Measurements from ENCODE around the gene CARD9.
A peak's percentile ranks its signal among the peaks of the same experiment; 100 is the strongest.
"Not testable (repeated sequence)": the region's sequence is repeated elsewhere in the genome, so short reads cannot be mapped to it uniquely, and the experiment has no call there.

The CARD9 gene, protein sequence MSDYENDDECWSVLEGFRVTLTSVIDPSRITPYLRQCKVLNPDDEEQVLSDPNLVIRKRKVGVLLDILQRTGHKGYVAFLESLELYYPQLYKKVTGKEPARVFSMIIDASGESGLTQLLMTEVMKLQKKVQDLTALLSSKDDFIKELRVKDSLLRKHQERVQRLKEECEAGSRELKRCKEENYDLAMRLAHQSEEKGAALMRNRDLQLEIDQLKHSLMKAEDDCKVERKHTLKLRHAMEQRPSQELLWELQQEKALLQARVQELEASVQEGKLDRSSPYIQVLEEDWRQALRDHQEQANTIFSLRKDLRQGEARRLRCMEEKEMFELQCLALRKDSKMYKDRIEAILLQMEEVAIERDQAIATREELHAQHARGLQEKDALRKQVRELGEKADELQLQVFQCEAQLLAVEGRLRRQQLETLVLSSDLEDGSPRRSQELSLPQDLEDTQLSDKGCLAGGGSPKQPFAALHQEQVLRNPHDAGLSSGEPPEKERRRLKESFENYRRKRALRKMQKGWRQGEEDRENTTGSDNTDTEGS

DNA sequence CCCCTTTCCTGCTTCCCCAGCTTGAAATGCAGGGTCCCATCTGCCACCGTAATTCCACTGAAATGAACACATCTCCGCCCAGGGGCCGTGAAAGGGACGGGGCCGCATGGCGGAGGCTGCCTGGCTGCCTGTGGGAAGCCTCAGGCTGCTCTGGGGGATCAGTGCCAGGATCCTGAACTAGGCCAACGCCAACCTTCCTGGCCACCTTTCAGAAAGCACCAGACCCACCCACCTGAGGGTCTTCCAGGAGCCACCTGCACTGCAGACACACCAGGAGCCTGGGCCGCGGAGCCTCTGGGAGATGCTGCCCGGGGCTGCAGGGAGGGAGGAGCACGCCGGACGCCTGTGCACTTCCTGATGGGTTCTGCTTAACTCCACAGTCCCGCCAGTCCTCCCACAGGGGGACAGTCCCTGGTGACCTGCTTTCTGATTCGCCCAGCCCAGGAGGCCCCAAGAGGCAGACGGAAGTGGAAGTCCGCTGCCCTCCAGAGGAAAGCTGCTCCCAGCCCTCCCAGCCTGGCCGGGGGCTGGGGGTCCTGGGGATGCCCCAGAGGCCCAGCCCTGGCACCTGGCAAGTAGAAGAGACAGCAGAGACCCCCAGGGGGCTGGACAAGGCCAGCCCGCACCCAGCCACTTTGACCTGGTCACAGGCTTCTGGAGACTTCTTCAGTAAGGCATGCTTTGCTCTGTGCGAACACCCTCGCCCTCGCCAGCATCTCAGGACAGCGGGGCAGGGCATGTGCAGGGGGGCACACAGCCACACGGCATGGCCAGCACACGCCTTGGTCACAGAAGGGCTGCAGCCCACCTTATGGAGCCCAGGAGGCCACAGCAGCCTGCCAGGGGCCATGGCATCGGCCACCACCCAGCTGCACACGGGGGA, at the start of gene CARD9:
TSS of gene CARD9 (minus strand) at position 370 of the 883 bp plus-strand sequence. CDS start 1,591 bp downstream, outside the sequence.
- peak in 1 of 2 donors; percentile 50 for DNase-seq

DNA sequence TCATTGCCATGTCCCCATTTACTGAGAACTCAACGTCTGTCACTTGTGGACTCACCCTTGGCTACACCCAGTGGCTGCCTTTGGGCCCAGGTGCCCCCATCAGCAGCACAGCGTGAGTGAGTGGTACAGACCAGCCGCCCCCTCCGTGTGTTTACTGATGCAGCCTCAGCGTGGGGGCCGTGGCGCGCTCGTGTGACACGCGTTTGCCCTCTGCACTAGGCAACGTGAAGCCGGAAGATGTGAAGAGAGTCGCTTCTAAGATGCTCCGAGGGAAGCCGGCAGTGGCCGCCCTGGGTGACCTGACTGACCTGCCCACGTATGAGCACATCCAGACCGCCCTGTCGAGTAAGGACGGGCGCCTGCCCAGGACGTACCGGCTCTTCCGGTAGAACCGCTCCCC, 49.4 kb upstream of the CARD9 start:
- no peak for DNase-seq

DNA sequence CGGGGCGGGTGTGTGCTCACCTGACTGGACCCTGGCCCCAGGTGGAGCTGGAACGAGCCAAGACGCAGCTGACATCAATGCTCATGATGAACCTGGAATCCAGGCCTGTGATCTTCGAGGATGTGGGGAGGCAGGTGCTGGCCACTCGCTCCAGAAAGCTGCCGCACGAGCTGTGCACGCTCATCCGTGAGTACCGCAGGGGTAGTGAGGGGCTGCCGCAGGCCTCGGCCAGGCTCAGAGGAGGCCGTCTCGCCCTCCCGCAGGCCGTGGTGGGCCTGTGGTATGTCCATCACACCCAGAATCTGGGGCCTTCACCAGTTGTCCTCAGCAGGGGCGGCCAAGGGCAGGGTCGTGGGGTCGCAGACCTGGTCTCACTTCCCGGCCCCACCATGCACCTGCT, 48.3 kb upstream of the CARD9 start:
- DNase-seq, result no peak

DNA sequence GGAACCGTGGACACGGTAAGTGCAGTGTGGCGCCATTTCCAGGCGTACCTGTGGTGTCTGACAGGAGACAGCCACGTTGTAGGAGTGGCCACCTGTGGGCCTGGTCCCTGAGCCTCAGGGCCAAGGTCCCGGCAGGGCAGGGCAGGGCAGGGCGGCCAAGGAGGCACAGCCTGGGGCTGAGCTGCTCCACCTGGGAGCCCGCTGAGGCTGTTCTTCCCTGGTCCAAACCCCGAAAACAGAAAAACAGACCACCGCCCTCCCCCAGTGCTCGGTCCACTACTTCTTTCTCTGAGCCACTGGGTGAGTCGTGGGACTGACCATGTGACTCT, 45.6 kb upstream of the CARD9 start:
- DNase-seq, result no peak

DNA sequence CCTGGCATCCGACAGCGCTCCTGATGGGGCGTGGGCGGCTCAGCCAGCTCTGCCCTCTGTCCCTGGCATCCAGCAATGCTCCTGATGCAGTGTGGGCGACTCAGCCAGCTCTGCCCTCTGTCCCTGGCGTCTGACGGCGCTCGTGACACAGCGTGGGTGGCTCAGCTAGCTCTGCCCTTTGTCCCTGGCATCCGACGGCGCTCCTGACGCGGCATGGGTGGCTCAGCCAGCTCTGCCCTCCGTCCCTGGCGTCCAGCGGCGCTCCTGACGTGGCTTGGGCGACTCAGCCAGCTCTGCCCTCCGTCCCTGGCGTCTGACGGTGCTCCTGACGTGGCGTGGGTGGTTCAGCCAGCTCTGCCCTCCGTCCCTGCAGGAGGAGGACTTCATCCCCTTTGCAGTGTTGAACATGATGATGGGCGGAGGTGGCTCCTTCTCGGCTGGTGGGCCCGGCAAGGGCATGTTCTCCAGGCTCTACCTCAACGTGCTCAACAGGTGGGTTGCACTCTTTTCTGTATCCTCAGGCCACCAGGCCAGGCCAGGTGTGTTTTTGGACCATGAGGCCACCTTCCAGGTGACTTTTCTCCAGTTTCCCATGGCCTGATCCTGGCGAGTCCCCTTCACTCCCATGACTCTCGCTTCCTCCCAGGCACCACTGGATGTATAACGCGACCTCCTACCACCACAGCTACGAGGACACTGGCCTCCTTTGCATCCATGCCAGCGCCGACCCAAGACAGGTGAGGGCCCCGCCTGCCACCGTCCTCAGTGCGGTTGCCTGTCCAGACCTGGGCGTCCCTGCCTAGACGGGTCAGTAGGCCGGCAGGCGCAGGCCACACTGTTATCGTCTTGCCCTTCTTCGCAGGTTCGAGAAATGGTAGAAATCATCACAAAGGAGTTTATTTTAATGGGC, 45.0 kb upstream of the CARD9 start:
- DNase-seq, result no peak

DNA sequence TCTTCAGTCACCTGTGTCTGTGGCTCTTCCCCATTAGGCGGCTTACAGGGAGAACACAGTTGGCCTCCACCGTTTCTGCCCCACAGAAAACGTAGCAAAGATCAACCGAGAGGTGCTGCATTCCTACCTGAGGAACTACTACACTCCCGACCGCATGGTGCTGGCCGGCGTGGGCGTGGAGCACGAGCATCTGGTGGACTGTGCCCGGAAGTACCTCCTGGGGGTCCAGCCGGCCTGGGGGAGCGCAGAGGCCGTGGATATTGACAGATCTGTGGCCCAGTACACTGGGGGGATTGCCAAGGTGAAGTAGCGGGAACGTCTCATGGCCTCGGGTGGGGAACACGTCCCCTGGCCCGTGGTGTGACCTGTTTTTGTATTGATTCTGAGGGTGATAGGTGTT, 43.4 kb upstream of the CARD9 start:
- no peak for DNase-seq

DNA sequence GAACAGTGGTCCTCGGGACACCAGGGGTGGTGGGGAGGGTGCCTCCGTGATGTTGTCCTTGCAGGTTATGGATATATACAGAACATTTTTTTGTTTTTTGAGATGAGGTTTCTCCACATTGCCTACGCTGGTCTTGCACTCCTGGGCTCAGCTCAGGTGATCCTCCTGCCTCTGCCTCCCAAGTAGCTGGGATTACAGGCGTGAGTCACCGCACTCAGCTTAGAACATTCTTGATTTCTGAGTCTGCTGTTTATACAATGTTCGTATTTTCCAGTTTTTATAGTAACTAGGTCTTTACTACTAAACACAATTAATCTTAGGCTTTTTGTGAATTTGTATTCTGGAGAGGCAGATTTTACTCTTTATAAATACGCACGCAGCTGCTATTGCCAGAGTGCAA, 43.0 kb upstream of the CARD9 start:
- DNase-seq, result no peak

DNA sequence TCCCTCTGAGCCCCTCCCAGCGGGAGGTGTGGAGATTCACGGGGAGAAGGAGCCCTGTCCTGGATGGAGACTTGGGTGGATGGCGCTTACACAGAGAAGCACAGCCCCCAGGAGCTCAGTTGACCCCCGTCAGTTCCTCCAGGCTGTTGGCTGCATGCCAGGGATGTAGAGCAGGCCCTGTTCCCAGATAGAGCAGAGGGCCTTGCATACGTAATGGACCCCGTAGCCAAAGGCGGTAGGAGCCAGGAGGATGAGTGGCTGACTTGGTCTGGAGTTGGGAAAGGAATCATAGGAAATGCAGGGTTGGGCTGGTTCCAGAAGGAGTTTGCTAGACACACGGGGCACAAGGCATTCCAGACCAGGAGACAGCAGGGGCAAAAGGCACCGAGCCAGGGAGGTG, 39.5 kb upstream of the CARD9 start:
- DNase-seq, result no peak

DNA sequence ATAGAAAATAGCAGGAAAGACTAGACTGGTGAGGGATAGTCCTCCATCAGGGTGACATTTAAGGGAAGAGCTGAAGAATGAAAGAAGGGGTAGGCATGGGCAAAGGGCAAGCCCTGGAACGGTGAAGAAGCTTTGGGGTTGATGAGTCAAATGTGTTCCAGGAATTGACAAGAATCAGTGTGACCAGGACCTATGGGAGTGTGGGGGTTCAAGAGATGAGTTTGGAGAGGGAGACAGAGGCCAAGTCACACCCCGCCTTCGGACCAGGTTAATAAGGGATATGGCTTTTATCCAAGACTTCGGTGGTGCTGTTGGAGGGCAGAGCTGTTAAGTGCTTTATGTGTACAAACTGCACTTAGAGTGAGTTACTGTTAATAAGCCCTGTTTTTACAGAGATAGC, 37.9 kb upstream of the CARD9 start:
- DNase-seq, result no peak

DNA sequence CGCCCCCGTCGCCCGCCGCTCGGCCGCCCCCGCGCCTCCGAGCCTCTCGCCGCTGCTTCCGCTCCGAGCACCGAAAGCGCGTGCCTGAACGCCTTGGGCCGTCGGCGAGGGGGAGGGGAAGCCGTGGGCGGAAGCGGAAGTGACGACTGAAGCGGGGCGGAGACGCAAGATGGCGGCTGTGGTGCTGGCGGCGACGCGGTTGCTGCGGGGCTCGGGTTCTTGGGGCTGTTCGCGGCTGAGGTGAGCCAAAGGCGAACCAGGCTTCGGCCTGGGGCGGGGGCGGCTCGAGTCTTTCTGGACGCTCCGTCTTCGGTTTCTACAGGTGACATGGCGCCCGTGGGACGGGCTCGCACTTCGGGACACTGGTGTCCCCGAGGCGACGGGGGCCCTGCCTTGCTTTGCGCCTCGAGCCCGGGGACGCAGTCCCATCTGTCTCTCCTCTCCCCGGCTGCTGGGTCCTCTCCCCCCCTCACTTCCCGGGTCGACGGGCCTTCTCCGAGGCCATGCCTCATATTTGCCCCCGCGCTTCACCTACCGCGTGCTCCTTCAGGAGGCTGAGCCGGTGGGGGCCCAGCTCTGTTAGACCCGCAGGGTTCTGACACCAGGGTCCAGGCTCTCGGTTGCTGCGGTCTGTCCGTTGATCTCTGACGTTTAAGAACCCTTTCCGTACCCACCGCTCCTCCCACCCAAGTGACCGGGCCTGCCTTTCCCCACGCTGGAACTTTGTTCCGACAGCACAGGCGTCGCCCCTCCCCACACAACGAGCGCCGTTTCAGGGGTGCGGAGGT, 37.2 kb upstream of the CARD9 start, which contains the start of the genes ENTR1 and PMPCA:
TSS of gene ENTR1 (minus strand) at position 115 of the 788 bp plus-strand sequence. CDS start 217 bp downstream, outside the sequence.
TSS of gene PMPCA (plus strand) at position 159 of the 788 bp plus-strand sequence. CDS start at position 170, 11 bp downstream.
- peak; percentile 92 to 94 for DNase-seq

DNA sequence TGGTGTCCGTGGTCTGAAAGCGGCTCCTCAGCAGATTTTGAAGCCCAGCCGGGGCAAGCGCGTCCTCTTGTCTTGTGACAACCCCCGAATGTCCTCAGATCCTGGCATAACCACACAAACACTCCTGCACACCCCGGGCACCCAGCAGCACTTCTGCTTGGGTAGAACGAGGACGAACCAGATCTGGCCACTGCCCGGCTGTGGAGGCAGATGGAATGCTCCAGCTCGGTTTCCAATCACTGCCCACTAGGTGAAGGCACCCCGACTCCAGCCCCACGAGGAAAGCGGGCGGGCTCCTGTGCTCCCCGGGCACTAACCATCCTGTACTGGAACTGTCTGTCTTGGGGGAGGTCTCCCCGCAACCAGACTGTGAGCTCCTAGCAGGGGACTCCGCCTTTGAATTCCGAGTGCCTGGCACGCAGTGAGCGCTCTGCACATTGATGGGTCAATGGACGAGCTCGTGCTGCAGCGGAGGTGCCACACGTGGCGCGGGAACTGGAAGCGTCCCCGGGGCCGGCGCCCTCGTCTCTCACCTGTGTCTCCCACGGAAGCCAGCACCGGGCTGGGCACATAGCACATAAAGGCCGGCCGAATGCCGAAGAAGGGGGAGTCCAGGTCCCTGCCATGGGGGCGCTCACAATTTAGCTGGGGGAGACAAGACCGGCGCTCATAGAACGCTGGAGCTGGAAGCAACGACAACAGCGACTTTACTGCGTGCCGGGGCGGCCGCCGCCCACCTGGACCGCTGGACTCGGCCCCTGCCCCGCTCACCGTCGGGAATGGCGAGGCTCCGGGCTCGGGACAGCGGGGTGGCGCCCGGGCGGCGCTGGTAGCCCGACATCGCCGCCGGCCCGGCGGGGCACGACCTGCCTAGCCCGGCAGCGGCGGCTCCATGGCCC, 36.3 kb upstream of the CARD9 start:
- peak; percentile 19 to 22 for DNase-seq

DNA sequence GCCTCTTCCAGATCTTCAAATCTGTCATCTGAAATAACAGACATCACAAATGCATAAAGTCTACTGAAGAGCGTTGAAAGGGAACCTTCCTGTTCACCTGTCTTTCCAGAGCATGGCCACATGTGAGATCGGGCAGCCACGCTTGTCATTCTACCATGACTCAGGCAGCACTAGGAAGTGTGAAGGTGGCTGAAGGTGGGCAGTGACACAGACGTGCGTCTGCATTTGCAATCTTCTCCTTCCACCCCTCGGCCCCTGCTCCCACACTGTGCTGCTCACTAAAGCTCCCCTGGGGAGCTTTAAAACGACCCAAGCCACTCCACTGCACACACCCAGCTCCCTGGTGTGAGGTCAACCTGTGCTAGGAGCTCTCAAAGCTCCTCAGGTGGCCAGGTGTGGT, 34.4 kb upstream of the CARD9 start:
- no peak for DNase-seq

DNA sequence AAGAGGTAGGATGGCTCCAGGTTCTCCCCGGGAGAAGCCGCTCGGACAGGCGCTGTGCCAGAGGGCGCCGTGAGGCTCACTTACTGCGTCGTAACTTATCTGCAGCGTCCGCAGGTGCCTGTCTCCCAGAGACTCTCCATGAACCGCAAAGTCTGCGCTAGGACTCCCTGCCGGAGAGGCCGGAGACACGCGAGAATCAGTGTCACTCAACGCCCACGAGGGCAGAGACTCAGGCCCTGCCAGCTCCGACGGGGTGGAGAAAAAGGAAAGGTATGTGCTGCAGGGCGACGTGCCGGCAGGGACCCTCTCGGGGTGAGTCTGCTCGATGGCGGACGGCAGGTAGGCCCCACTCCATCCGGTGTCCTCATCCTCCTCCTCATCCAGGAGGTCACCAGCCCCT, 33.6 kb upstream of the CARD9 start:
- DNase-seq, result not testable (repeated sequence)

DNA sequence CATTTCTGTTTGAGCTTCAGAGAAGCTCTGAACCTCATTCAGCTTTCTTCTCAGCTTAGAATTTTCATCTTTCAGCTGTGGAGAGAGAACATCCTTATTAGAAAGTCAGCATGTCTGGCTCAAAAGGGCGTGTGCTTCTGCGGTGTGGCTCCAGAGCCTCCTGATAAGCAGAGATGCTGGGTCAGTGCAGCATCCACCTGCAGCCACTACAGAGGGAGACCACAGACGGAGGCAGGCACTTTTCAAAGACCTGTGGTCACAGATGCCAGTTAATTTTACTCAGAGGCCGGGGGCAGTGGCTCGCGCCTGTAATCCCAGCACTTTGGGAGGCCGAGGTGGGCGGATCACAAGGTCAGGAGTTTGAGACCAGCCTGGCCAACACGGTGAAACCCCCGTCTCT, 32.4 kb upstream of the CARD9 start:
- not testable (repeated sequence) for DNase-seq

DNA sequence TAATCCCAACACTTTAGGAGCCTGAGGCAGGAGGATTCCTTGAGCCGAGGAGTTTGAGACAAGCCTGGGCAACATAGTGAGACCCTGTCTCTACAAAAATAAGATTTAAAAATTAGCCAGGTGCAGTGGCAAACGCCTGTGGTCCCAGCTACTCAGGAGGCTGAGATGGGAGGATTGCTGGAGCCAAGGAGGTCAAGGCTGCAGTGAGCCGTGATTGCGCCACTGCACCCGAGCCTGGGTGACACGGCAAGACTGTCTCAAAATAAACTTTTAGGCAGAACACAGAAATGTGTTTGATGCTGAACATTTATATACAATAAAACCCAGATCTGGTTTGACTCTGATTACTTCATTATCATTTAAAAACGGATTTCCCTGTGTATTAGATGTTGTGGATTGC, 32.0 kb upstream of the CARD9 start:
- no peak for DNase-seq

DNA sequence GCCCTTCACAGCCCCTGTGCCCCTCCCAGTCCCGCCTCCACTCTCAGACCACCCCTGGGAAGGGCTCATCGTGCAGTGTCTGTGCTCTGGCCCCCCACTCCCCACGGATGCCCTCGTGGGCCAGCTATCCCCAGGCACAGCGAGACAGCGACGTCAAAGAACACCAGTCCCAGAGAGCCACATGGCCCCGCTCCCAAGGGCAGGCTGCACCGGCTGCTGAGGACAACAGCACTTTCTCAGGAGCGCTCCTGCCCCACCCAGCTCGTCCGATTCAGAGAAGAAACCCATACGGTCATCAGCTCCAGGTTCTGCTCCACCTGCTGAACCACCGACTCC, 31.3 kb upstream of the CARD9 start:
- no peak for DNase-seq

DNA sequence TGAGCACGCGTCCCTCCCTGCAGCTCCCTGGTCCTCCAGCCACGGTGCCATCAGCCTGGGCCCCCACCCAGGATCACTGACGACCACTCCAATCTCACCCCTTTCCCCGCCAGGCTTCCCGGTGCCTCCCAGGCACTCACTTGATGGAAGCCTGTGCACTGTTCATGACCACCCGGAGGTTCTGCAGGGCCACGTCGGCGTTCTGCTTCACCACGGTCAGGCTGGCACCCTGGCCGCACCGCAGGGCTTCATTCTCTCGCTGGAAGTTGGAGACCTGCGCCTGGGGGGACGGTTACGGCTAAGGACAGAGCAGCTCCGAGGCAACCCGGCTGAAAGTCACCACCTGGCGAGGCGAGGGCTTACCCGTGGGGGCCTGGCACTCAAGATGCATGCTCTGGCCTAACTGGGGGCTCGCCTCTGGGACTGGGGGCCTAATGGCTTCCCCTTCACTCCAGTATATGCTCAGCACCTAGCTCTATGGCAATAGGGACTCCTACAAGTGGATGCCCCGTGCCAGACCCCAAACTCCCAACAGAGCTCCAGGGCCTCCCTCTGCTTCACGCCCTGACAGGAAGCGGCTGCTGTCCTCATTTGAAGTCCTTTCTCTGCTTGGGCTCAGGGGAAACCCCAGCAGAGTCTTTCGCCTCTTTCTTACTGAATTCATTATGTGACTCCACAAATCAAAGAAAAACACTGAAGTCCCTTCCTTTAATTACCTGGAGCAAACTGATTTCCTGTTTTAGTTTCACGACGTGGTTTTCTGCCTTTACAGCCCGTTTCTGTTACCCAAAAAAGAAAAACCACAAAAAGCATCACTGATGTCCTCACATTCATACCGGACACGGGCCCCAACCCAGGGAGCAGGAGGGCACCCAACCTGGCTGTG, 30.7 kb upstream of the CARD9 start:
- peak; percentile 26 to 63 for DNase-seq

DNA sequence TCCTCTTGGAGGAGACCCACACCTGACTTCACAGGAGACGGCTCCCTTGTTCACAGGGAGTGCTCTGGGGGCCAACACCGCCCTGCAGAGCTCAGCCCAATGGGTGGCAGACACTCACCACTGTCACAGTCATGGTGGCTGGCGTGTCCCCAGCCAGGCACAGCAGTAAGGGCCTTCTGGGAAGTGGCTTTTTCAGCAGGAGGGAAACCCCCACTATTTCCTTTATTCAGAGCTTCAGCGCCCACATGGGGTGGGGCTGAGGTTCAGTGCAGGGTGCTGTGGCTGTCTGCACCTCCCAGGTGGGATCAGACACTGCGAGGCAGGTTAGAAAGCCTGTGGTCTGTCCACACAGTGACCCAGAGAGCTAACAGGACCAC, 30.1 kb upstream of the CARD9 start:
- peak; percentile 74 to 86 for DNase-seq

DNA sequence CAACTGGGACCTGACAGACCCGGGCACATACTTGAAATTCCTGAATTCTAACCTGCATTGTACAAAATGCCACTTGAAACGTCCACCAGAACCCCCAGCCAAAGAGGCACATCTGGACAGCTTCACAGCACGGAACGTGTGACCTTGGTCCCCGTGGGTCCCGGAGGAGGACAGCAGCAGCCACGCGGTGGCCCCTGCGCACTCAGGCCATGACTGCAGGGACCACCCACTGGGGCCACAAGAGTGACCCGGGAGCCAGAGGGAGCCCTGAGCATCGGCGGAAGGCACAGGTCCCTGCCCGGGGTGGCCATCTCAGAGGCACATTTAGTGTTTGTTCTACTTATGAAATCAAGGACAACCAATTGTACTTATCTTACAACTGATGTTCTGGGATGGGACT, 28.6 kb upstream of the CARD9 start:
- no peak for DNase-seq
